HG03095 (cell line): ENCODE results near the gene EHHADH.

ENCODE experiments used
- ATAC-seq: cut with Tn5 transposase; IDR thresholded peaks from one replicate; pipeline ENCODE4 v1.9.1; 2021; ENCODE audit warnings: moderate library complexity; ENCODE audit not compliant: unreplicated experiment

The EHHADH gene

DNA sequence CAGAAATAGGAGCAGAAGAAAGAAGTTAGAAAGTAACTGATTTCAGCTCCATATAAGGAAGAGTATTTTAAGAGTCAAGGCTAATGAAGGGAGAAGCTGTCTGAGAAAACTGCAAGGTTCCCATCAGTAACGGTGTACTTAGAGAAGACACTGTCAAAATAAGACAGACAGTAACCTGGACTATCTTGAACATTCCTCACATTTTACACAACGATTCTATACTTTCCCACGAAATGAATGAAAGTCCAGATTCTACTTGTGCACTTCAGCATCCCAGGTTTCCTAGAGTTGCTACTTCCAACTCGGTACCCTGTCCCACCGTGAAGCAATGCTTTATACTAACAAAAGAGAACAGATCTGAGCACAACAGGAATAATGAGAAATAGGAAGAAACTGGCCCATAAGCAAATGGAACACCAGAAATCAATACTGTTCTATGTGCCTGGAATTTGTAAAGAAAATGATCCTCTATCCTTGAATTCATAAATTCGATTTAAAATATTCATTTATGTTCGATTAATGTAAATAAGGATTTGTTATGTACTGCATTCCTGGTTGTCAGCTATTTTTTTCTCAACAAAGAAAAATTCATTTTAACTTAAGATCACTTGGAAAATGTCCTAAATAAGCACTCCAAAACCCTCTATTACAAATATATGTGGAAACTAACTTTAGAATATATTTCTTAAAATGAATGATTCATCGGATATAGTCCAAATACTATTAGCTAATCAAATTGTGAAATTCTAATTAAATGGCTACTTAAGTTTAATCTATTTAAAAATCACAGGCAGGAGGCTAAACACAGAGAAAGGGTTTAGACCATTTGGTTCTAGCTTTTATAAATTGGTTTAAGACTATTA is 102.5 kb downstream of the EHHADH start:
- no peak for ATAC-seq

DNA sequence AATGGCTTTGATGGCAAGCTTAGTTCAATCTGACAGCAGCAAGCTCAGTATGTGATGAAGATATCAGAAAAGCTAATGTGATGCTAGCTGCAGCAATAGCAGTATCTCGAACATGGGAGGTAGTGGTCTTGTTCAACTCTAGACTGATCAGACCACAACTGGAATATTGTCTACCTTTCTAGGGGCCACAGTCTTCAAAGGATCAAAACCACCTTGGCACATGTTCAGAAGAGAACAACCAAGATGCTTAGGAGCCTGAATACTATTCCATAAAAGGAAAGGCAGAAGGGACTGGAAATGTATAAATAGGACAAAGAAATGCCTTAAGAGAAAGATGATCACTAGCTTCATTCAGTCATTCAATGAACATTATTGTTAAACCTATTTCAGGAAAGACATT is 103.3 kb downstream of the EHHADH start:
- ATAC-seq = no peak

DNA sequence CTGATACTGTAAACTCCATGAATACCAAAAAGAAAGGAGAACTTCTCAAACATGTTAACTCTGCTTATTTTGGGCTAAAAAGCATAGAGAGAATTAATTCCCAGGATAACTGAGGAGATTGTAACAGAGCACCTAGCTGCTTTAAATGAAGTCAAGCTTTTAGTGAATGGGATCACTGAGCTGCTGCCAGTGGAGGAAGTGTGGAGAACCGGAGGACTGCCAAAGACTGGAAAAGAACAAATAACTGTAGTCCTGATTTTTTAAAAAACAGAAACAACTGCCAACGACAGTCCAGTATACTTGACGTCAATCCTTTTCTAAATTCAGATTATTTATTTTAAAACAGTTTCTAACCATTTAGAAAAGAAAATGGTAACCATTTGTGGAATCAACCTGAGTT is 104.3 kb downstream of the EHHADH start:
- ATAC-seq = no peak

DNA sequence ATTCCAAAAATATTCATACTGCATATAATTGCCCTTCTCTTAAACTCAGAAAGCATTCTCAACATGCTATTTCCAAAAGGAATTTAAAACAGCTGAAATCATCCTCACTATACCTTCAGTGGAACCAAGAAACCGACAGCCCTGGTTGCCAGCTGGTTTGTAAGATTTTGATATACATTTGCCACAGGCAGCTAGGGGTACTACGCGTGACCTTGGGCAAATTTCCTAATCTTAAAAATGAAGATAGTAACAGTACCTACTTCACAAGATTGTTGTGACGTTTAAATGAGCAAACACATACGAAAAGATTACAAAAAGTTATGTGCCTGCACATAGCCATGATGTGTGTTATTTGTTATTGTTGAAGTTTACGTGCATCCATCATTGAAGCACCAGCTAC is 108.3 kb downstream of the EHHADH start:
- no peak for ATAC-seq

DNA sequence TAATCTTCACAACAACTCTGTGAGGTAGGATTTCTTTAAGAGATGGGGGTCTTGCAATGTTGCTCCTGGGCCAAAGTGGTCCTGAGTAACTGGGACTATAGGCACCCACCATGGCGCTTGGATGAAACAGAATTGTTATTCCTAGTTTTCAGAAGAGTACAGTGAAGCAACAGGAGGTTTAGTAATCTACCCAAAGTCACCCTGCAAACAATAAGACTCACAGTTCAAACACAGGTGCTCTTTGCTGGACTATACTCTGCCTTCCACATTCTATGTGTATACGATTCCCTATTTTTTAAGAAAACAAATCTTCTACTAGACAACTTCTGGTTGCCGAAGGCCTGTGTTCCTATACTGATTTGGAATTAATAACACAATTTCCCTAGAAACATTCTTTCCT is 109.1 kb downstream of the EHHADH start:
- ATAC-seq = no peak
